Measurements from ENCODE around the gene POLL.

POLL gene

DNA sequence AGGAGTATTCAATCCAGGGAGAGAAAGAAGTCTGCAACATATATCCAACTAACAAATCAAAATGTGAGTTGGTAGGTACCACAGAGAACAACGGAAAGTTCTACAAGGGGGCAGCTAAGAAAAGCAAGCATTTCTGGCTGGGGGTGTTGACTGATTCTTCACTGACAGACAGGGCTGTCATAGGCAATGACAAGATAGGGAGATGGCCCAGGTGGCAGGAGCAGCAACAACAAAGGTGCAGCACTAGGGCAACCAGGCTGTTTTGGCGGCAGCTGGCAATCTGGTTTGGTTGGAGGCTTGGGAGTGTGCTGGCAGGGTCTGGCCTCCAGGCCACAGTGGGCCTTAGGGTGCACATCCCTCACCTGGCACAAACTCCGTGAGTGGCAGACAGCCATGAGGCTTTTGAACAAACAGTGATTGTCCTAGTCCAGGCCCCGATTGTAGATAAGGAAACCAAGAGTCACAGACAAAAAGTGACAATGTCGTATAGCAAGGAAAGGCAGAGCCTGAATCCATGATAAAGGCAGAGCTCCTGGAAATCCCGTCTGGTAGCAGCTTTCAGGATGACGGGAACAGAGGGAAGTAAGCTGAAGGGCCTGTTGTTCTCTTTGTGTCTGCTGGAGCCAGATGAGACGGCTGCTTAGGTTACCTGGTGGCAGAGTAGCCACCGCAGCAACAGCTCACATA lies 28.5 kb upstream of the POLL start:
- ChIA-PET POLR2A (no interaction called here), CTCF (interaction anchor here (1.1 to 3.2 kb wide), 5 partner anchors 12 to 457 kb away, joined by 4 to 23 read pairs (median 4); no protein-coding TSS in a partner anchor)
- TF ChIP-seq, protein P1, sequence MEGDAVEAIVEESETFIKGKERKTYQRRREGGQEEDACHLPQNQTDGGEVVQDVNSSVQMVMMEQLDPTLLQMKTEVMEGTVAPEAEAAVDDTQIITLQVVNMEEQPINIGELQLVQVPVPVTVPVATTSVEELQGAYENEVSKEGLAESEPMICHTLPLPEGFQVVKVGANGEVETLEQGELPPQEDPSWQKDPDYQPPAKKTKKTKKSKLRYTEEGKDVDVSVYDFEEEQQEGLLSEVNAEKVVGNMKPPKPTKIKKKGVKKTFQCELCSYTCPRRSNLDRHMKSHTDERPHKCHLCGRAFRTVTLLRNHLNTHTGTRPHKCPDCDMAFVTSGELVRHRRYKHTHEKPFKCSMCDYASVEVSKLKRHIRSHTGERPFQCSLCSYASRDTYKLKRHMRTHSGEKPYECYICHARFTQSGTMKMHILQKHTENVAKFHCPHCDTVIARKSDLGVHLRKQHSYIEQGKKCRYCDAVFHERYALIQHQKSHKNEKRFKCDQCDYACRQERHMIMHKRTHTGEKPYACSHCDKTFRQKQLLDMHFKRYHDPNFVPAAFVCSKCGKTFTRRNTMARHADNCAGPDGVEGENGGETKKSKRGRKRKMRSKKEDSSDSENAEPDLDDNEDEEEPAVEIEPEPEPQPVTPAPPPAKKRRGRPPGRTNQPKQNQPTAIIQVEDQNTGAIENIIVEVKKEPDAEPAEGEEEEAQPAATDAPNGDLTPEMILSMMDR (IDR thresholded peaks at IDR 0.05; ENCODE audit: control extremely low read depth, extremely low read depth, low read depth, missing control alignments): no peak
- DNase-seq (ENCODE audit: extremely low spot score): no peak

DNA sequence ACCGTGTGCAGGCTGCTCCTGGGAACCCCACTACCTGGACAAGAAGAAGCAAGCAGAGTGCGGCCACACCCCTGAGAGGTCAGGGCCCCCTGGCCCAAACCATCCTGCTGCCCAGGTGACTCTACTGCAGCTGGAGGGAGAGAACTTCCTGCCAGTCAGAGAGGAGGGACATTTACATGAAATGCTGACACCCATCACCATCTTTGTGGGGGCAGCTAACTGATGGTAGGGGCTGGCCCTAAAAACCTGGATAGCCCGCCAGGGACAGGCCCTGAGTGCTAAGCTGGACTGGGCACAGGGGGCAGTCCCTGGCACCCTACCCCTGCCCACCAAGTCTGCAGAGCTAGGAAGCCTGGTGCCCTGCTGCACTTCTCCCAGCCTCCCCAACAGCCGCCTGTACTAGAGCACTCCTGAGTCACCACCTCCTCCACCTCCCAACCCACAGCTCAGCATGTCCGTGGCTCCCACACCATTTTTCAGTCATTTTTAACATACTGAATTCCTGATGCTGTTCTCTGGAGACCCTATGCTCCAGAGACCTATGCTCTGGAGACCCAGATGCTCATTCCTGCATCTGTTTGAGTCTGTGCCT lies 27.6 kb upstream of the POLL start:
- CTCF ChIA-PET: interaction anchor here (1.1 to 3.2 kb wide), 4 partner anchors 12 to 165 kb away, joined by 4 to 23 read pairs (median 11); no protein-coding TSS in a partner anchor
- TF ChIP-seq, protein P1 (IDR thresholded peaks at IDR 0.05; ENCODE audit: control extremely low read depth, extremely low read depth, low read depth, missing control alignments): no peak
- POLR2A ChIA-PET: no interaction called here
- no peak for DNase-seq (ENCODE audit: extremely low spot score)

DNA sequence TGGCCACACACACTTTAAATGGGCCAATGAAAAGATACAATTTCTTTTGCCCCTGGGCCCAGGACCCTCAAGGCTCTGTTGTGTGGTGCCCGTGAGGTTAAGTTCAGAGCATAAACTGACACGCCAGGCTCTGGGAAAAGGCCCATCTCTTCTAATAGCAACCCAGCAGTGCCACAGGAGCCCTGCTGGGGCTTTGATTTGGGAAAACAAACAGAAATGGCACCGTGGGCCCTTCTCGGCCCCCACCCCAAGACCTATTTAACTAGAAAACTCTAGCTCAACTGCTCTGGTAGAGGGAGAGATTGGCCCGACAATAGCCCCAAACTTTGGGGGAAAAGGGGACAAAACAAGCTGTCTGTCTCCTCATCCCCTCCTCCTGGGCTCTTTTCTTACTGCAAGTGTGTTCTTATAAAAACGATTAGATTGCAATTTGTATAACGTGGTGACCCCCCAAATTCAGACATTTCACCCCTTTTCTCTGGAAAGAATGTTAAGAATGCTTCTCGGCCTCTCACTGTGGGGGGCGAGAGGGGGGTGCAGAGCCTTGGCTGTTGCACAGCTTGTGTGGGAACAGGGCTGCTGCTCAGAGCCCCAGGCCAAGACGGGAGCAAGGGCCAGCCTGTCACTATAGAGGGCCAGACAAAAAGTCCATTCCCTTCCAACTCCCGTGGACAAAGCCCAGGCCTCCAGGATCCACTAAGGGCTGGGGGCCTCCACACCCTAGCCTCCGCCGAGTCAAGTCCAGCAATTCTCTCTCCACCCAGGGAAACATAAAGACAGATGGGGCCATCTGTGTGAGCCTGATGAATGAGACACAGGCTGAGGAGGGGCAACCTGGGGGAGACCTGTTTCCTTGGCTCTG lies 26.8 kb upstream of the POLL start:
- TF ChIP-seq, protein P1 (IDR thresholded peaks at IDR 0.05; ENCODE audit: control extremely low read depth, extremely low read depth, low read depth, missing control alignments): no peak
- POLR2A ChIA-PET: no interaction called here
- no peak for DNase-seq (ENCODE audit: extremely low spot score)
- CTCF ChIA-PET: interaction anchor here (1.1 to 17.4 kb wide), 5 partner anchors 11 to 167 kb away, joined by 4 to 331 read pairs (median 18); partner anchors contain the start of gene NPM3

DNA sequence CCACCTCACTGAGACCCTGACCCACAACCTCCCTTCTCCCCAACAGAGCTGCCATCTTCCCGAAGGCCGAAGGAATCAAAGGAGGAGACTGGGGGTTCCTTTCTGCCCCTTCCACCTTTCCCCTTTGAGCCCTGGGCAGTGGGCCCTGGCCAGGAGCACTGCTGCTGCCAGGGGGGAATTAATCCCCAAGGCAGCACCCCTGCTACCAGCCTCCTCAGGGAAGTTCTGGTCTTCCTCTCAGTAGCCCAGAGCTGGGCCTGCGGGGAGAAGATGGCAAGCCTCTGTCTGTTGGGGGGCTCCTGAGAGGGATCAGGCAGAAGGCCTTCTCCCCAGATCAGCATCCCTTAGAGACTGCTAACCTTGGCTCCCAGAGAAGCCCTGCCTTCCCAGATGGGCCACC lies 25.6 kb upstream of the POLL start:
- TF ChIP-seq, protein P1 (IDR thresholded peaks at IDR 0.05; ENCODE audit: control extremely low read depth, extremely low read depth, low read depth, missing control alignments): no peak

DNA sequence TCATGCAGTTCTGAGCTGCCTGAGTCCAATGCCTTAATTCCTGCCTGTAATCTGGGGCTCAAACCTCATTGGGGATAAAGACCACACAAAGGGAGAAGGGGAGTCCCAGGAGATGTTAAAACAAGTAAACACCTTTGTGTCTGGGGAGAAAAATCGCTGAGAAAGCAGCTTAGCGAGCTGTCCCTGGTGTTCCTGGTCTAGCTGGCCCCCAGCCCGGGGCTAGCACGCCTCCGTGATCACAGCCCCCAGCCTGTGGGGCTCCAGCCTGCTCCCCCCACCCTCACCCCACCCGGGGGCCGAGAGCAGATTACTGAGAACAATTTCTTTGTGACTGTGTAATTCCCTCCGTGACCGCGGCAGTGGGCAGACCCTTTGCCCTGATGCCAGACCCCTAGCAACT lies 24.8 kb upstream of the POLL start:
- POLR2A ChIA-PET: no interaction called here
- CTCF ChIA-PET: interaction anchor here (1.3 to 17.4 kb wide), 3 partner anchors 9 to 169 kb away, joined by 4 to 331 read pairs (median 6); partner anchors contain the start of gene NPM3

More for the DNA sequence above, 25.6 kb upstream of the POLL start:
- CTCF ChIA-PET: interaction anchor here (1.3 to 17.4 kb wide), 3 partner anchors 10 to 168 kb away, joined by 4 to 331 read pairs (median 6); partner anchors contain the start of gene NPM3
- no peak for DNase-seq (ENCODE audit: extremely low spot score)
- POLR2A ChIA-PET: no interaction called here

More for the DNA sequence above, 24.8 kb upstream of the POLL start:
- TF ChIP-seq, protein P1 (IDR thresholded peaks at IDR 0.05; ENCODE audit: control extremely low read depth, extremely low read depth, low read depth, missing control alignments): no peak
- DNase-seq (ENCODE audit: extremely low spot score): no peak

Measured in GM10248 (cell line).